WTC11 (cell line): ENCODE results near the gene IYD.

Source experiments
- CTCF ChIP-seq: fragments of 200-600 bp; IDR thresholded peaks from 2 replicates; pipeline ENCODE4 v1.8.0; 2022; ENCODE audit warnings: antibody characterized with exemption
- E2F5 ChIP-seq: sonication (generic); formaldehyde crosslinking; IDR thresholded peaks from 2 replicates; pipeline ENCODE4 v1.8.1; 2022; ENCODE audit warnings: mild to moderate bottlenecking, moderate library complexity, missing genetic modification reagents
- FOXK1 ChIP-seq: sonication (generic); formaldehyde crosslinking; IDR thresholded peaks from 2 replicates; pipeline ENCODE4 v1.8.0; 2022; ENCODE audit warnings: mild to moderate bottlenecking, moderate library complexity, missing genetic modification reagents
- GABPB1 ChIP-seq: sonication (generic); formaldehyde crosslinking; IDR thresholded peaks from 2 replicates; pipeline ENCODE4 v1.8.1; 2023; ENCODE audit warnings: mild to moderate bottlenecking, missing genetic modification reagents
- JUN ChIP-seq: sonication (generic); formaldehyde crosslinking; IDR thresholded peaks from 2 replicates; pipeline ENCODE4 v1.8.0; 2023; ENCODE audit warnings: mild to moderate bottlenecking, missing genetic modification reagents
- MYBL2 ChIP-seq: sonication (generic); formaldehyde crosslinking; IDR thresholded peaks from 2 replicates; pipeline ENCODE4 v1.8.1; 2023; ENCODE audit warnings: mild to moderate bottlenecking, moderate library complexity, missing genetic modification reagents
- SP1 ChIP-seq: sonication (generic); formaldehyde crosslinking; conservative IDR thresholded peaks from 2 replicates; pipeline ENCODE4 v1.8.1; 2022; ENCODE audit warnings: missing genetic modification reagents
- STAT6 ChIP-seq: sonication (generic); formaldehyde crosslinking; conservative IDR thresholded peaks from 2 replicates; pipeline ENCODE4 v1.8.1; 2023; ENCODE audit warnings: mild to moderate bottlenecking, low read depth, missing genetic modification reagents, moderate library complexity
- TEAD4 ChIP-seq: sonication (generic); formaldehyde crosslinking; IDR thresholded peaks from 2 replicates; pipeline ENCODE4 v1.8.0; 2022; ENCODE audit warnings: mild to moderate bottlenecking, missing genetic modification reagents
- TP53 ChIP-seq: sonication (generic); formaldehyde crosslinking; IDR thresholded peaks from 2 replicates; pipeline ENCODE4 v1.8.1; 2023; ENCODE audit warnings: mild to moderate bottlenecking, missing genetic modification reagents
- USF2 ChIP-seq: sonication (generic); formaldehyde crosslinking; IDR thresholded peaks from 2 replicates; pipeline ENCODE4 v1.8.1; 2023; ENCODE audit warnings: mild to moderate bottlenecking, missing genetic modification reagents, moderate library complexity
- TF ChIP-seq, protein P1 (sequence below): sonication (generic); formaldehyde crosslinking; IDR thresholded peaks from 2 replicates; pipeline ENCODE4 v1.8.0; 2022; ENCODE audit warnings: mild to moderate bottlenecking, missing genetic modification reagents

DNA sequence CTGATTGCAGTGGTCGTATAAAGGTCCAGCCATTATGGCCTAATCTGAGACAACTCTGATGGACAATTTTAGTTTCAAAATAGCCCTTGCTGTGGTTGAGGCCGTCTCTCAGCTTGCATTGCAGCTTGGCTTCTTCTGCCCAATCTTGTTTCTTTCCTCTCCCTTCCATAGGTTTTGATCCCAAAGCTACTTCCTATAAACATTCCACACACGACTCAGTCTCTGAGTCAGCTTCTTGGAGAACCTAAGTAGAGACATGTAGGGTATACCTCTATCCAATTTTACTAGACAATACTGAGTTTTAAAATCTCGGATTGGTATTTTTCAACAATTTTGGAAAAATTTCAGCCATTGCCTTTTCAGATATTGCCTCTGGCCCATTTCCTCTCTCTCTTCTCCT is 13.4 kb downstream of the IYD start:
- TF ChIP-seq TP53 (CRISPR knock-in tag) (no peak), GABPB1 (no peak), TEAD4 (CRISPR knock-in tag) (no peak), MYBL2 (CRISPR knock-in tag) (no peak), FOXK1 (no peak), CTCF (no peak), JUN (CRISPR knock-in tag) (no peak), STAT6 (CRISPR knock-in tag) (no peak), E2F5 (CRISPR knock-in tag) (no peak), USF2 (CRISPR knock-in tag) (no peak), SP1 (CRISPR knock-in tag) (no peak)
- TF ChIP-seq, protein P1, sequence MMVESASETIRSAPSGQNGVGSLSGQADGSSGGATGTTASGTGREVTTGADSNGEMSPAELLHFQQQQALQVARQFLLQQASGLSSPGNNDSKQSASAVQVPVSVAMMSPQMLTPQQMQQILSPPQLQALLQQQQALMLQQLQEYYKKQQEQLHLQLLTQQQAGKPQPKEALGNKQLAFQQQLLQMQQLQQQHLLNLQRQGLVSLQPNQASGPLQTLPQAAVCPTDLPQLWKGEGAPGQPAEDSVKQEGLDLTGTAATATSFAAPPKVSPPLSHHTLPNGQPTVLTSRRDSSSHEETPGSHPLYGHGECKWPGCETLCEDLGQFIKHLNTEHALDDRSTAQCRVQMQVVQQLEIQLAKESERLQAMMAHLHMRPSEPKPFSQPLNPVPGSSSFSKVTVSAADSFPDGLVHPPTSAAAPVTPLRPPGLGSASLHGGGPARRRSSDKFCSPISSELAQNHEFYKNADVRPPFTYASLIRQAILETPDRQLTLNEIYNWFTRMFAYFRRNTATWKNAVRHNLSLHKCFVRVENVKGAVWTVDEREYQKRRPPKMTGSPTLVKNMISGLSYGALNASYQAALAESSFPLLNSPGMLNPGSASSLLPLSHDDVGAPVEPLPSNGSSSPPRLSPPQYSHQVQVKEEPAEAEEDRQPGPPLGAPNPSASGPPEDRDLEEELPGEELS (CRISPR knock-in tag) = no peak
